A549 (cell line): ENCODE results near the gene MINAR1. TPM values are rescaled to one million over a fixed set of nuclear protein-coding genes. Genes with fewer than 3 reads are reported as not detected.

ENCODE experiments used
- ATAC-seq, 2 experiments: fragments of 200-7000 bp in 1 of 2; fragments of >200 bp in 1 of 2; cut with Nextera tagmentation in 1 of 2; cut with Tn5 transposase in 1 of 2; 3 replicates each; pipeline versions ENCODE4 v1.8.0 to v1.9.1; 2018 to 2020; ENCODE audit warnings: mild to moderate bottlenecking in 1 of 2, moderate library complexity in 1 of 2
- CTCF ChIA-PET: fragments of 300-600 bp; sonication (Branson Sonifier 250); formaldehyde crosslinking; extraction: SDS; loops from one replicate; lab custom pipeline; 2021; ENCODE audit warnings: antibody characterized with exemption, inconsistent platforms; lab: Yijun Ruan, JAX
- POLR2A ChIA-PET: fragments of 350-600 bp; formaldehyde crosslinking; extraction: SDS; loops from one replicate; lab custom pipeline; 2021; ENCODE audit warnings: antibody characterized with exemption, inconsistent platforms; lab: Yijun Ruan, JAX
- DNase-seq, 2 experiments: peaks; one replicate each; pipeline versions ENCODE4 v3.0.0 to v3.0.0-alpha.2; 2011 to 2016; ENCODE audit warnings: low read depth in 1 of 2, low spot score in 1 of 2
- FAIRE-seq: peaks from 2 replicates; lab custom pipeline; 2011; peaks lifted over from hg19 to GRCh38; lab: Jason Lieb, UNC
- H3K27ac ChIP-seq, 2 experiments: fragments of >200 bp; sonication (Bioruptor Twin); formaldehyde crosslinking; 3 replicates each; pipeline ENCODE4 v1.5.1; 2016 to 2017
- H3K4me1 ChIP-seq: fragments of >200 bp; sonication (Bioruptor Twin); formaldehyde crosslinking; 3 replicates; pipeline ENCODE4 v1.6.1; 2016
- H3K4me2 ChIP-seq: fragments of >200 bp; sonication (Bioruptor Twin); formaldehyde crosslinking; 3 replicates; pipeline ENCODE4 v1.6.1; 2016
- H3K4me3 ChIP-seq: fragments of >200 bp; sonication (Bioruptor Twin); formaldehyde crosslinking; 3 replicates; pipeline ENCODE4 v1.5.1; 2016
- H3K9me3 ChIP-seq: fragments of >200 bp; sonication (Bioruptor Twin); formaldehyde crosslinking; 3 replicates; pipeline ENCODE4 v1.6.1; 2016
- BHLHE40 ChIP-seq: IDR thresholded peaks from 2 replicates; pipeline ENCODE4 v1.6.1; 2012; ENCODE audit warnings: low read depth, low read length, inconsistent platforms
- CHD2 ChIP-seq: fragments of 150-350 bp; IDR thresholded peaks from 2 replicates; pipeline ENCODE4 v1.6.1; 2014; ENCODE audit warnings: low read length; ENCODE audit not compliant: partially characterized antibody
- FOXS1 ChIP-seq: fragments of 250-450 bp; sonication (Bioruptor Pico); IDR thresholded peaks from 2 replicates; pipeline ENCODE4 v1.5.0; 2020; ENCODE audit warnings: mild to moderate bottlenecking, moderate library complexity
- HDAC2 ChIP-seq: fragments of 200-600 bp; sonication (generic); IDR thresholded peaks from 2 replicates; pipeline ENCODE4 v1.6.1; 2016
- HOXA7 ChIP-seq: fragments of 250-450 bp; sonication (Bioruptor Pico); IDR thresholded peaks from 2 replicates; pipeline ENCODE4 v1.5.0; 2020; ENCODE audit warnings: mild to moderate bottlenecking, moderate library complexity
- KDM5A ChIP-seq: fragments of 200-600 bp; sonication (generic); IDR thresholded peaks from 2 replicates; pipeline ENCODE4 v1.6.1; 2016; ENCODE audit warnings: antibody characterized with exemption, mild to moderate bottlenecking
- NFE2L2 ChIP-seq: fragments of 150-350 bp; conservative IDR thresholded peaks from 2 replicates; pipeline ENCODE4 v1.6.1; 2014; ENCODE audit warnings: low read length
- PHF8 ChIP-seq: fragments of 200-600 bp; sonication (generic); IDR thresholded peaks from 2 replicates; pipeline ENCODE4 v1.6.1; 2016; ENCODE audit warnings: low read depth, mild to moderate bottlenecking, antibody characterized with exemption, moderate library complexity, borderline replicate concordance
- POLR2AphosphoS2 ChIP-seq: conservative IDR thresholded peaks from 2 replicates; pipeline ENCODE4 v1.6.1; 2012; ENCODE audit warnings: low read length, improper control_type of control experiment, inconsistent platforms
- RAD21 ChIP-seq, 2 experiments: fragments of >200 bp in 1 of 2; sonication (Bioruptor Twin) in 1 of 2; formaldehyde crosslinking in 1 of 2; IDR thresholded peaks in 1 of 2; conservative IDR thresholded peaks in 1 of 2; 2 replicates in 1 of 2; 3 replicates in 1 of 2; pipeline ENCODE4 v1.6.1; 2012 to 2018; ENCODE audit warnings: inconsistent platforms in 1 of 2
- RCOR1 ChIP-seq: fragments of 150-350 bp; IDR thresholded peaks from 2 replicates; pipeline ENCODE4 v1.6.1; 2014; ENCODE audit warnings: antibody characterized with exemption, low read length, low read depth
- RNF2 ChIP-seq: fragments of 200-600 bp; sonication (generic); IDR thresholded peaks from 2 replicates; pipeline ENCODE4 v1.6.1; 2016; ENCODE audit warnings: low read depth, mild to moderate bottlenecking, antibody characterized with exemption, moderate library complexity, borderline replicate concordance
- TP53 ChIP-seq: fragments of 250-450 bp; sonication (Bioruptor Pico); IDR thresholded peaks from 2 replicates; pipeline ENCODE4 v1.5.0; 2021; ENCODE audit warnings: mild to moderate bottlenecking, moderate library complexity
- ZNF302 ChIP-seq: fragments of 250-450 bp; sonication (Bioruptor Pico); IDR thresholded peaks from 2 replicates; pipeline ENCODE4 v1.9.0; 2021; ENCODE audit warnings: inconsistent platforms, mild to moderate bottlenecking, moderate library complexity
- WGBS: methylation state at CpG from one replicate; pipeline ENCODE4 v1.1.6; 2017; ENCODE audit errors: missing lambda C conversion rate; 5-methylcytosine and 5-hydroxymethylcytosine counted together
- polyA plus RNA-seq, 4 experiments: library from polyadenylated mRNA; depleted of rRNA in 3 of 4; stranded (reverse); fragments of >200 nt; fragmentation: RNase III in 1 of 4; extraction: RNeasy Plus Mini Kit Qiagen cat#74134 plus additional on column Dnase treatment in 1 of 4; gene quantifications; 2 replicates in 3 of 4; 3 replicates in 1 of 4; pipeline ENCODE4 v1.2.3, GENCODE V29; 2011 to 2017
- TF ChIP-seq, protein P1 (sequence below): fragments of >200 bp; sonication (Bioruptor Twin); formaldehyde crosslinking; IDR thresholded peaks from 2 replicates; pipeline ENCODE4 v1.6.1; 2016
- TF ChIP-seq, protein P2 (sequence below): fragments of >200 bp; sonication (Bioruptor Twin); formaldehyde crosslinking; IDR thresholded peaks from 3 replicates; pipeline ENCODE4 v1.5.1; 2016
- TF ChIP-seq, protein P3 (sequence below): fragments of 250-450 bp; sonication (Bioruptor Pico); IDR thresholded peaks from 2 replicates; pipeline ENCODE4 v1.5.0; 2020; ENCODE audit warnings: low read depth, mild to moderate bottlenecking, moderate library complexity
- TF ChIP-seq, protein P4 (sequence below): fragments of 150-350 bp; IDR thresholded peaks from 2 replicates; pipeline ENCODE4 v1.6.1; 2014; ENCODE audit warnings: low read depth, mild to moderate bottlenecking, low read length
- TF ChIP-seq, protein P5 (sequence below): fragments of 200-600 bp; sonication (generic); IDR thresholded peaks from 2 replicates; pipeline ENCODE4 v1.6.1; 2016; ENCODE audit warnings: antibody characterized with exemption, mild to moderate bottlenecking, moderate library complexity

The MINAR1 gene
- polyA plus RNA-seq, 2 of the 4 experiments (the other 2 are of a cell fraction) = 0.87 to 0.88 TPM

DNA sequence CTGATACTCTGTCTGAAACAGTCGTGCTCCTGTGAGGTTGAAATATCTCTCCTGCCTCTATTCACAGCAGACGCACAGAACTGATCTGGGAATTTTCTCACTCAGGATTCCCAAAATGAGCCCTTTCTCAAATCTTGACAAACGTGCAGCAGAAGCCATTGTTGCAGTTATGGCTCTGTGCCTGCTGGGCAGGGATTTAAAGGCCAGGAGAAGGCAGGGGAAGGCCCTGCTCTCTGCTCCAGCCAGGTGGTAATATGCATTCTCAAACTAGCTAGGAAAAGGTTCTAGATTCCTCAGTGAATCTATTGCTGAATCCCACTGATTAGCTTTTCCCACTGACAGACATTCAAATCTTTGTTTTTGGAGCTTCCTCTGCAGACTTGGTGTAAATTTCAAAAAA, 2.2 kb downstream of the MINAR1 start:
- FAIRE-seq (no peak), DNase-seq (no peak), ATAC-seq (no peak)
- TF ChIP-seq NFE2L2 (no peak), TP53 (CRISPR knock-in tag) (no peak), HOXA7 (CRISPR knock-in tag) (no peak), RAD21 (conservative IDR thresholded peaks at IDR 0.05 in 1 of 2, IDR thresholded peaks at IDR 0.05 in 1 of 2) (no peak), PHF8 (no peak), ZNF302 (CRISPR knock-in tag) (no peak), RNF2 (no peak), FOXS1 (CRISPR knock-in tag) (no peak), BHLHE40 (no peak), POLR2AphosphoS2 (no peak), HDAC2 (no peak), CHD2 (no peak), RCOR1 (no peak), KDM5A (no peak)
- TF ChIP-seq, protein P1, sequence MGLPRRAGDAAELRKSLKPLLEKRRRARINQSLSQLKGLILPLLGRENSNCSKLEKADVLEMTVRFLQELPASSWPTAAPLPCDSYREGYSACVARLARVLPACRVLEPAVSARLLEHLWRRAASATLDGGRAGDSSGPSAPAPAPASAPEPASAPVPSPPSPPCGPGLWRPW = no peak
- TF ChIP-seq, protein P2, sequence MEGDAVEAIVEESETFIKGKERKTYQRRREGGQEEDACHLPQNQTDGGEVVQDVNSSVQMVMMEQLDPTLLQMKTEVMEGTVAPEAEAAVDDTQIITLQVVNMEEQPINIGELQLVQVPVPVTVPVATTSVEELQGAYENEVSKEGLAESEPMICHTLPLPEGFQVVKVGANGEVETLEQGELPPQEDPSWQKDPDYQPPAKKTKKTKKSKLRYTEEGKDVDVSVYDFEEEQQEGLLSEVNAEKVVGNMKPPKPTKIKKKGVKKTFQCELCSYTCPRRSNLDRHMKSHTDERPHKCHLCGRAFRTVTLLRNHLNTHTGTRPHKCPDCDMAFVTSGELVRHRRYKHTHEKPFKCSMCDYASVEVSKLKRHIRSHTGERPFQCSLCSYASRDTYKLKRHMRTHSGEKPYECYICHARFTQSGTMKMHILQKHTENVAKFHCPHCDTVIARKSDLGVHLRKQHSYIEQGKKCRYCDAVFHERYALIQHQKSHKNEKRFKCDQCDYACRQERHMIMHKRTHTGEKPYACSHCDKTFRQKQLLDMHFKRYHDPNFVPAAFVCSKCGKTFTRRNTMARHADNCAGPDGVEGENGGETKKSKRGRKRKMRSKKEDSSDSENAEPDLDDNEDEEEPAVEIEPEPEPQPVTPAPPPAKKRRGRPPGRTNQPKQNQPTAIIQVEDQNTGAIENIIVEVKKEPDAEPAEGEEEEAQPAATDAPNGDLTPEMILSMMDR = no peak
- TF ChIP-seq, protein P3, sequence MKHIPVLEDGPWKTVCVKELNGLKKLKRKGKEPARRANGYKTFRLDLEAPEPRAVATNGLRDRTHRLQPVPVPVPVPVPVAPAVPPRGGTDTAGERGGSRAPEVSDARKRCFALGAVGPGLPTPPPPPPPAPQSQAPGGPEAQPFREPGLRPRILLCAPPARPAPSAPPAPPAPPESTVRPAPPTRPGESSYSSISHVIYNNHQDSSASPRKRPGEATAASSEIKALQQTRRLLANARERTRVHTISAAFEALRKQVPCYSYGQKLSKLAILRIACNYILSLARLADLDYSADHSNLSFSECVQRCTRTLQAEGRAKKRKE = no peak
- TF ChIP-seq, protein P4, sequence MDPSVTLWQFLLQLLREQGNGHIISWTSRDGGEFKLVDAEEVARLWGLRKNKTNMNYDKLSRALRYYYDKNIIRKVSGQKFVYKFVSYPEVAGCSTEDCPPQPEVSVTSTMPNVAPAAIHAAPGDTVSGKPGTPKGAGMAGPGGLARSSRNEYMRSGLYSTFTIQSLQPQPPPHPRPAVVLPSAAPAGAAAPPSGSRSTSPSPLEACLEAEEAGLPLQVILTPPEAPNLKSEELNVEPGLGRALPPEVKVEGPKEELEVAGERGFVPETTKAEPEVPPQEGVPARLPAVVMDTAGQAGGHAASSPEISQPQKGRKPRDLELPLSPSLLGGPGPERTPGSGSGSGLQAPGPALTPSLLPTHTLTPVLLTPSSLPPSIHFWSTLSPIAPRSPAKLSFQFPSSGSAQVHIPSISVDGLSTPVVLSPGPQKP = no peak
- TF ChIP-seq, protein P5, sequence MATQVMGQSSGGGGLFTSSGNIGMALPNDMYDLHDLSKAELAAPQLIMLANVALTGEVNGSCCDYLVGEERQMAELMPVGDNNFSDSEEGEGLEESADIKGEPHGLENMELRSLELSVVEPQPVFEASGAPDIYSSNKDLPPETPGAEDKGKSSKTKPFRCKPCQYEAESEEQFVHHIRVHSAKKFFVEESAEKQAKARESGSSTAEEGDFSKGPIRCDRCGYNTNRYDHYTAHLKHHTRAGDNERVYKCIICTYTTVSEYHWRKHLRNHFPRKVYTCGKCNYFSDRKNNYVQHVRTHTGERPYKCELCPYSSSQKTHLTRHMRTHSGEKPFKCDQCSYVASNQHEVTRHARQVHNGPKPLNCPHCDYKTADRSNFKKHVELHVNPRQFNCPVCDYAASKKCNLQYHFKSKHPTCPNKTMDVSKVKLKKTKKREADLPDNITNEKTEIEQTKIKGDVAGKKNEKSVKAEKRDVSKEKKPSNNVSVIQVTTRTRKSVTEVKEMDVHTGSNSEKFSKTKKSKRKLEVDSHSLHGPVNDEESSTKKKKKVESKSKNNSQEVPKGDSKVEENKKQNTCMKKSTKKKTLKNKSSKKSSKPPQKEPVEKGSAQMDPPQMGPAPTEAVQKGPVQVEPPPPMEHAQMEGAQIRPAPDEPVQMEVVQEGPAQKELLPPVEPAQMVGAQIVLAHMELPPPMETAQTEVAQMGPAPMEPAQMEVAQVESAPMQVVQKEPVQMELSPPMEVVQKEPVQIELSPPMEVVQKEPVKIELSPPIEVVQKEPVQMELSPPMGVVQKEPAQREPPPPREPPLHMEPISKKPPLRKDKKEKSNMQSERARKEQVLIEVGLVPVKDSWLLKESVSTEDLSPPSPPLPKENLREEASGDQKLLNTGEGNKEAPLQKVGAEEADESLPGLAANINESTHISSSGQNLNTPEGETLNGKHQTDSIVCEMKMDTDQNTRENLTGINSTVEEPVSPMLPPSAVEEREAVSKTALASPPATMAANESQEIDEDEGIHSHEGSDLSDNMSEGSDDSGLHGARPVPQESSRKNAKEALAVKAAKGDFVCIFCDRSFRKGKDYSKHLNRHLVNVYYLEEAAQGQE = no peak
- ChIA-PET POLR2A (no interaction called here), CTCF (interaction anchor here (0.9 to 1.0 kb wide), 2 partner anchors 15 to 53 kb away, joined by 3 read pairs; no protein-coding TSS in a partner anchor)
- no peaks in the 10 kb centered on the region for H3K9me3 ChIP-seq
- H3K27ac ChIP-seq = no peak overlapping the region
- 47% methylated on average over 3 of the region's 3 CpGs for WGBS
- H3K4me2 ChIP-seq = no peak overlapping the region
- H3K4me1 ChIP-seq = no peaks in the 10 kb centered on the region
- H3K4me3 ChIP-seq = no peak overlapping the region
